Breast epithelium (tissue), 3 donors: ENCODE data around the gene SCARB1.

Experiments
- POLR2A ChIP-seq: fragments of 450-650 bp; IDR thresholded peaks from one replicate; pipeline ENCODE4 v1.6.1; 2016; ENCODE audit warnings: antibody characterized with exemption, mild to moderate bottlenecking, moderate library complexity
- POLR2AphosphoS5 ChIP-seq, 3 donors: sonication (generic); formaldehyde crosslinking; IDR thresholded peaks; one replicate each; pipeline ENCODE4 v1.6.1; 2017; ENCODE audit warnings: antibody characterized with exemption in 3 of 3
- TF ChIP-seq, protein P1 (sequence below), 3 donors: fragments of 450-650 bp; IDR thresholded peaks; one replicate each; pipeline ENCODE4 v1.5.1; 2016 to 2017; ENCODE audit warnings: antibody characterized with exemption in 3 of 3, mild to moderate bottlenecking in 3 of 3, moderate library complexity in 3 of 3

GRCh38 chr12:124739953-124740561 lies 123.6 kb downstream of the SCARB1 start:
- TF ChIP-seq, protein P1, sequence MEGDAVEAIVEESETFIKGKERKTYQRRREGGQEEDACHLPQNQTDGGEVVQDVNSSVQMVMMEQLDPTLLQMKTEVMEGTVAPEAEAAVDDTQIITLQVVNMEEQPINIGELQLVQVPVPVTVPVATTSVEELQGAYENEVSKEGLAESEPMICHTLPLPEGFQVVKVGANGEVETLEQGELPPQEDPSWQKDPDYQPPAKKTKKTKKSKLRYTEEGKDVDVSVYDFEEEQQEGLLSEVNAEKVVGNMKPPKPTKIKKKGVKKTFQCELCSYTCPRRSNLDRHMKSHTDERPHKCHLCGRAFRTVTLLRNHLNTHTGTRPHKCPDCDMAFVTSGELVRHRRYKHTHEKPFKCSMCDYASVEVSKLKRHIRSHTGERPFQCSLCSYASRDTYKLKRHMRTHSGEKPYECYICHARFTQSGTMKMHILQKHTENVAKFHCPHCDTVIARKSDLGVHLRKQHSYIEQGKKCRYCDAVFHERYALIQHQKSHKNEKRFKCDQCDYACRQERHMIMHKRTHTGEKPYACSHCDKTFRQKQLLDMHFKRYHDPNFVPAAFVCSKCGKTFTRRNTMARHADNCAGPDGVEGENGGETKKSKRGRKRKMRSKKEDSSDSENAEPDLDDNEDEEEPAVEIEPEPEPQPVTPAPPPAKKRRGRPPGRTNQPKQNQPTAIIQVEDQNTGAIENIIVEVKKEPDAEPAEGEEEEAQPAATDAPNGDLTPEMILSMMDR (IDR thresholded peaks at IDR 0.05): no peak
- TF ChIP-seq POLR2AphosphoS5 (IDR thresholded peaks at IDR 0.05) (no peak), POLR2A (no peak)
